Osteocyte (in vitro differentiated cells): ENCODE measurements around the gene EFNA1. TPM values are rescaled to one million over a fixed set of nuclear protein-coding genes. Genes with fewer than 3 reads are reported as not detected.

Experiments used
- DNase-seq: peaks from one replicate; pipeline ENCODE4 v3.0.0; 2021; ENCODE audit warnings: mixed read lengths; ENCODE audit not compliant: unreplicated experiment; ENCODE audit errors: extremely low spot score
- H3K27ac Mint-ChIP-seq: one replicate; pipeline ENCODE4 v1.8.0; 2021; ENCODE audit warnings: mild to moderate bottlenecking, mixed read lengths; ENCODE audit not compliant: unreplicated experiment
- H3K27me3 Mint-ChIP-seq: one replicate; pipeline ENCODE4 v1.8.0; 2021; ENCODE audit warnings: mixed read lengths; ENCODE audit not compliant: unreplicated experiment
- H3K36me3 Mint-ChIP-seq: one replicate; pipeline ENCODE4 v1.8.0; 2021; ENCODE audit warnings: mixed read lengths; ENCODE audit not compliant: unreplicated experiment
- H3K4me1 Mint-ChIP-seq: one replicate; pipeline ENCODE4 v1.8.0; 2021; ENCODE audit warnings: mixed read lengths; ENCODE audit not compliant: unreplicated experiment
- H3K4me3 Mint-ChIP-seq: one replicate; pipeline ENCODE4 v1.8.0; 2021; ENCODE audit warnings: mild to moderate bottlenecking, moderate library complexity, mixed read lengths; ENCODE audit not compliant: unreplicated experiment
- H3K9me3 Mint-ChIP-seq: one replicate; pipeline ENCODE4 v1.8.0; 2021; ENCODE audit warnings: mixed read lengths; ENCODE audit not compliant: unreplicated experiment
- CTCF ChIP-seq: fragments of 200-600 bp; sonication (generic); IDR thresholded peaks from 2 replicates; pipeline ENCODE4 v1.5.0; 2021; ENCODE audit warnings: antibody characterized with exemption, mild to moderate bottlenecking, moderate library complexity
- total RNA-seq: library from RNA; stranded (reverse); gene quantifications from 2 replicates; pipeline ENCODE4 v1.2.1, GENCODE V29; 2021

The EFNA1 gene
- total RNA-seq, 1 donor from 2014 or later = 31.3 TPM

GRCh38 chr1:155170101-155170785 is 42.6 kb downstream of the EFNA1 start:
- H3K4me3 Mint-ChIP-seq = no peak overlapping the region
- H3K27me3 Mint-ChIP-seq = no peaks in the 10 kb centered on the region
- TF ChIP-seq CTCF = no peak
- peak; percentile 25 for DNase-seq
- H3K36me3 Mint-ChIP-seq = peaks cover 11% of the 10 kb centered on the region
- no peaks in the 10 kb centered on the region for H3K9me3 Mint-ChIP-seq
- H3K27ac Mint-ChIP-seq = no peak overlapping the region
- H3K4me1 Mint-ChIP-seq = peaks cover 34% of the 10 kb centered on the region

GRCh38 chr1:155170806-155171205 is 43.1 kb downstream of the EFNA1 start:
- H3K9me3 Mint-ChIP-seq = no peaks in the 10 kb centered on the region
- H3K4me3 Mint-ChIP-seq = no peak overlapping the region
- H3K36me3 Mint-ChIP-seq = peaks cover 11% of the 10 kb centered on the region
- DNase-seq = no peak
- no peak overlapping the region for H3K27ac Mint-ChIP-seq
- TF ChIP-seq CTCF = no peak
- H3K4me1 Mint-ChIP-seq = peaks cover 37% of the 10 kb centered on the region
- no peaks in the 10 kb centered on the region for H3K27me3 Mint-ChIP-seq

- DNase-seq = peak; percentile 27
- H3K36me3 Mint-ChIP-seq = peaks cover 11% of the 10 kb centered on the region
- H3K4me3 Mint-ChIP-seq = peak overlapping the region; percentile 97
- H3K4me1 Mint-ChIP-seq = peaks cover 42% of the 10 kb centered on the region
- no peak for TF ChIP-seq CTCF
- H3K9me3 Mint-ChIP-seq = no peaks in the 10 kb centered on the region
- H3K27me3 Mint-ChIP-seq = no peaks in the 10 kb centered on the region
- H3K27ac Mint-ChIP-seq = peak overlapping the region; percentile 97
These were observed 44.4 kb downstream of the EFNA1 start for GRCh38 chr1:155171836-155172731.

GRCh38 chr1:155172732-155173477 is 45.2 kb downstream of the EFNA1 start, which contains the start of gene KRTCAP2:
TSS of gene KRTCAP2 (minus strand) at chr1:155173304. CDS start at chr1:155173224, 80 bp downstream.
- Mint-ChIP-seq H3K4me3 (peak within 1 kb of the TSS; percentile 97), H3K4me1 (peaks cover 35% of the 10 kb centered on the region), H3K27me3 (no peaks in the 10 kb centered on the region), H3K9me3 (no peaks in the 10 kb centered on the region), H3K36me3 (peaks cover 16% of the 10 kb centered on the region), H3K27ac (peak within 1 kb of the TSS; percentile 97)
- TF ChIP-seq CTCF = peak; percentile 97
- peak; percentile 98 for DNase-seq
